ENCODE measurements around the gene NSUN2.

NSUN2 gene

GRCh38 chr5:6583049-6583880 is 49.6 kb downstream of the NSUN2 start:
- Histone ChIP-seq H3K36me3 (ENCODE audit: control insufficient read depth, insufficient read depth, low read length) (no peaks in the 10 kb centered on the region), H3K4me3 (replicated peaks; ENCODE audit: low read depth, low read length) (no peak overlapping the region), H3K27me3 (replicated peaks; ENCODE audit: control insufficient read depth, insufficient read depth, low read length) (no peaks in the 10 kb centered on the region; the same call in none of the 2 replicates)
- peak; percentile 26 for DNase-seq (ENCODE audit: extremely low read depth, insufficient read length)
- no peak for TF ChIP-seq CTCF (IDR thresholded peaks at IDR 0.05; ENCODE audit: insufficient read depth, low read length, poor library complexity, severe bottlenecking)

- Histone ChIP-seq H3K4me3 (replicated peaks; ENCODE audit: low read depth, low read length) (no peak overlapping the region), H3K27me3 (replicated peaks; ENCODE audit: control insufficient read depth, insufficient read depth, low read length) (no peaks in the 10 kb centered on the region; the same call in none of the 2 replicates), H3K36me3 (ENCODE audit: control insufficient read depth, insufficient read depth, low read length) (no peaks in the 10 kb centered on the region)
- DNase-seq (ENCODE audit: extremely low read depth, insufficient read length): no peak
- TF ChIP-seq CTCF (IDR thresholded peaks at IDR 0.05; ENCODE audit: insufficient read depth, low read length, poor library complexity, severe bottlenecking): no peak
These were observed 50.3 kb downstream of the NSUN2 start for GRCh38 chr5:6582507-6583048.

GRCh38 chr5:6581559-6582426 is 51.1 kb downstream of the NSUN2 start:
- no peaks in the 10 kb centered on the region for H3K36me3 ChIP-seq (ENCODE audit: control insufficient read depth, insufficient read depth, low read length)
- no peak for TF ChIP-seq CTCF (IDR thresholded peaks at IDR 0.05; ENCODE audit: insufficient read depth, low read length, poor library complexity, severe bottlenecking)
- H3K27me3 ChIP-seq (replicated peaks; ENCODE audit: control insufficient read depth, insufficient read depth, low read length): no peaks in the 10 kb centered on the region; the same call in none of the 2 replicates
- no peak for DNase-seq (ENCODE audit: extremely low read depth, insufficient read length)
- H3K4me3 ChIP-seq (replicated peaks; ENCODE audit: low read depth, low read length): no peak overlapping the region

GRCh38 chr5:6581090-6581489 is 51.8 kb downstream of the NSUN2 start:
- Histone ChIP-seq H3K36me3 (ENCODE audit: control insufficient read depth, insufficient read depth, low read length) (no peaks in the 10 kb centered on the region), H3K4me3 (replicated peaks; ENCODE audit: low read depth, low read length) (no peak overlapping the region), H3K27me3 (replicated peaks; ENCODE audit: control insufficient read depth, insufficient read depth, low read length) (no peaks in the 10 kb centered on the region; the same call in none of the 2 replicates)
- DNase-seq (ENCODE audit: extremely low read depth, insufficient read length): no peak
- no peak for TF ChIP-seq CTCF (IDR thresholded peaks at IDR 0.05; ENCODE audit: insufficient read depth, low read length, poor library complexity, severe bottlenecking)

- Histone ChIP-seq H3K4me3 (replicated peaks; ENCODE audit: low read depth, low read length) (no peak overlapping the region), H3K36me3 (ENCODE audit: control insufficient read depth, insufficient read depth, low read length) (no peaks in the 10 kb centered on the region), H3K27me3 (replicated peaks; ENCODE audit: control insufficient read depth, insufficient read depth, low read length) (no peaks in the 10 kb centered on the region; the same call in none of the 2 replicates)
- no peak for DNase-seq (ENCODE audit: extremely low read depth, insufficient read length)
- TF ChIP-seq CTCF (IDR thresholded peaks at IDR 0.05; ENCODE audit: insufficient read depth, low read length, poor library complexity, severe bottlenecking): no peak
These were observed 53.3 kb downstream of the NSUN2 start for GRCh38 chr5:6579535-6579934.
